ENCODE results near the gene MYO15A.

DNA sequence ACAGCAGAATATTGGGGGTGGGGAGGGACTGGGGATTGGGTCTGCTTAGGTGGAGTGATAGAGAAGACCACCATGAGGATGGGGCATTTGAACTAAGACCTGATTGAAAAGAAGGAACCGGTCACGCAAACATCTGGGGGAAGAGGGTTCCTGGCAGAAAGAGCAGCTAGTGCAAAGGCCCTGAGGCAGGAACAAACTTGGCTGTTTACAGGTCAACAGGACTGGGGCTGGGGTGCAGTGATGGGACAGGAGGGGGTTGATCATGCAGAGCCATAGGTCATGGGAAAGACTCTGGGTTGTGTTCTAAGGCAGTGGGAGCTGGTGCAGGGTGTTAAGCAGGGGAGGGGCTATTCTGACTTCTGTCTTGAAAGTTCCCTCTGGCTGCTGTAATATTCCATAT is 18.9 kb upstream of the MYO15A start:
- no peak for TF ChIP-seq EZH2 (optimal IDR thresholded peaks at IDR 0.05; ENCODE audit: low read depth, low read length)
- TF ChIP-seq, protein P1, sequence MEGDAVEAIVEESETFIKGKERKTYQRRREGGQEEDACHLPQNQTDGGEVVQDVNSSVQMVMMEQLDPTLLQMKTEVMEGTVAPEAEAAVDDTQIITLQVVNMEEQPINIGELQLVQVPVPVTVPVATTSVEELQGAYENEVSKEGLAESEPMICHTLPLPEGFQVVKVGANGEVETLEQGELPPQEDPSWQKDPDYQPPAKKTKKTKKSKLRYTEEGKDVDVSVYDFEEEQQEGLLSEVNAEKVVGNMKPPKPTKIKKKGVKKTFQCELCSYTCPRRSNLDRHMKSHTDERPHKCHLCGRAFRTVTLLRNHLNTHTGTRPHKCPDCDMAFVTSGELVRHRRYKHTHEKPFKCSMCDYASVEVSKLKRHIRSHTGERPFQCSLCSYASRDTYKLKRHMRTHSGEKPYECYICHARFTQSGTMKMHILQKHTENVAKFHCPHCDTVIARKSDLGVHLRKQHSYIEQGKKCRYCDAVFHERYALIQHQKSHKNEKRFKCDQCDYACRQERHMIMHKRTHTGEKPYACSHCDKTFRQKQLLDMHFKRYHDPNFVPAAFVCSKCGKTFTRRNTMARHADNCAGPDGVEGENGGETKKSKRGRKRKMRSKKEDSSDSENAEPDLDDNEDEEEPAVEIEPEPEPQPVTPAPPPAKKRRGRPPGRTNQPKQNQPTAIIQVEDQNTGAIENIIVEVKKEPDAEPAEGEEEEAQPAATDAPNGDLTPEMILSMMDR (IDR thresholded peaks at IDR 0.05; ENCODE audit: low read length) = no peak
